ENCODE results near the gene LPCAT2.

LPCAT2 gene, protein sequence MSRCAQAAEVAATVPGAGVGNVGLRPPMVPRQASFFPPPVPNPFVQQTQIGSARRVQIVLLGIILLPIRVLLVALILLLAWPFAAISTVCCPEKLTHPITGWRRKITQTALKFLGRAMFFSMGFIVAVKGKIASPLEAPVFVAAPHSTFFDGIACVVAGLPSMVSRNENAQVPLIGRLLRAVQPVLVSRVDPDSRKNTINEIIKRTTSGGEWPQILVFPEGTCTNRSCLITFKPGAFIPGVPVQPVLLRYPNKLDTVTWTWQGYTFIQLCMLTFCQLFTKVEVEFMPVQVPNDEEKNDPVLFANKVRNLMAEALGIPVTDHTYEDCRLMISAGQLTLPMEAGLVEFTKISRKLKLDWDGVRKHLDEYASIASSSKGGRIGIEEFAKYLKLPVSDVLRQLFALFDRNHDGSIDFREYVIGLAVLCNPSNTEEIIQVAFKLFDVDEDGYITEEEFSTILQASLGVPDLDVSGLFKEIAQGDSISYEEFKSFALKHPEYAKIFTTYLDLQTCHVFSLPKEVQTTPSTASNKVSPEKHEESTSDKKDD

DNA sequence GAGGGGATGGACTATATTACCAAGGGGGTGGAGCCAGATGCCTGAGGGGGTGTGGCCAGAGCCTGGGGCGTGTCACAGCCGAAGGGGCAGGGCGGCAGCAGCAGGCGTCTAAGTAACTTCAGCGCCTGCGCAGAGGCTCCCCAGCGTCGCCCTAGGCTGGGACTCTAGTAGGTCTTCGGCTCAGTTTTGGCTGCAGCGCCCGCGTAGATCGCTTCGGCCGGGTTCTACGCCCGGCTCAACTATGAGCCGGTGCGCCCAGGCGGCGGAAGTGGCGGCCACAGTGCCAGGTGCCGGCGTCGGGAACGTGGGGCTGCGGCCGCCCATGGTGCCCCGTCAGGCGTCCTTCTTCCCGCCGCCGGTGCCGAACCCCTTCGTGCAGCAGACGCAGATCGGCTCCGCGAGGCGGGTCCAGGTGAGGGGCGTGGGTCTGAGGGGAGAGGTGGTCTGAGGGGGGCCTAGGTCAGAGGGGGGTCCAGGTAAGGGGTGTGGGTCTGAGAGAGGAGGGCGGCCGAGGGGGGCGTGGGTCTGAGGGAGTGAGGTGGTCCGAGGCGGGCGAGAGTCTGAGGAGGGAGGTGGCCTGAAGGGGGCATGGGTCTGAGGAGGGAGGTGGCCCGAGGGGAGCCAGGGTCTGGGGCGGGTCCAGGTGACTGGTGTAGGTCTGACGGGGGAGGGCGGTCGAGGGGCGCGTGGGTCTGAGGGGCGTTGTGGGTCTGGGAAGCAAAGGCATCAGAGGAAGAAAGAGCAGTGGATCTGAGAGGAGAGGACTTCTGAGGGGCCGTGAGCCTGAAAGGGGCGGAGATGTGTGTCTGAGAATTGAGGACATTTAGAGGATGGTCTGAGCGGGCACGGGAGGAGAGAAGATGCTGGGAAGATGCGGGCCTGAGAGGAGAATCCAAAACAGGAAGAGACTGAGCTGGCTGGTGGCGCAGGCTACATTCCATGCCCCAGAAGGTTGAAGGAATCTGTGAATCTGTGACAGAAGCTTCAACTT, at the start of gene LPCAT2:
LPCAT2 (plus strand) TSS at position 132 of the 991 bp plus-strand sequence; CDS start at position 242, 110 bp downstream.
- DNase-seq (ENCODE audit: low read depth), result peak; percentile 43

DNA sequence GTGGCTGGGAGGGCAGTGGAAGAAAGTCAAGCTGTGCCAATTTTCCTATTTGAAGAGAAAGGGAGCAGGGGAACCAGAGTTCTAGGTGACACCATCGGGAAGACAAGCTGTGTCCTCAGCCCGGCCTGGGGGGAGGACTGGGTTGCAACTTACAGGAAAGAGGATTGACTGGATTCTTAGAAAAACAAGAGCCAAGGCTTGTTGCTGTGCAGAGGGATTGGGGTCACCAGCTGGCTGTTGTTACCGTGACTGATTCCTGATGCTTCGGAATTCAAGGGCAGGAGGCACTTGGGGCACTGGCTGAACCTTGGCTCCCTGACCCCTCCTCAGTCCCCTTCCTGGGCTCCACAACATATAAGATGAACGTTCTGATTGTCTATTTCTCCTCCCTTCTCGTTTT, 46.6 kb upstream of the LPCAT2 start:
- no peak for DNase-seq (ENCODE audit: low read depth)

DNA sequence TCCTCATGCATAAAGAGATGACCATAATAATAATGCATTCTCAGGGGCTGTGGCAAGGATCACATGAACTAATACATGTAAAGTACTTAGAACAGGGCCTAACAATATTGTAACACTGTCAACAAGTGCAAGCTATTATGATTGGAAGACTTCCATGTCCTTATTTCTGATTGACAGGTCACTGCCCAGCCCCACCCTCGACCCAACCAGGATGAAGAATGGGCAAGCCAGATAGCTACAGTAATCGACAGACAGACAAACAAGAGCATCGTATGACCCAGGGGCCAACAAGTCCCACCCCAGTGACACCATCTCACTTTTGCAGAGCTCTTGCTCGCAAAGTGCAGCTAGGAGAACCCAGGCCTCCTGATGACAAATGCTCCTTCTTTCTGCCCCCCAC, 44.5 kb upstream of the LPCAT2 start:
- DNase-seq (ENCODE audit: low read depth), result no peak

DNA sequence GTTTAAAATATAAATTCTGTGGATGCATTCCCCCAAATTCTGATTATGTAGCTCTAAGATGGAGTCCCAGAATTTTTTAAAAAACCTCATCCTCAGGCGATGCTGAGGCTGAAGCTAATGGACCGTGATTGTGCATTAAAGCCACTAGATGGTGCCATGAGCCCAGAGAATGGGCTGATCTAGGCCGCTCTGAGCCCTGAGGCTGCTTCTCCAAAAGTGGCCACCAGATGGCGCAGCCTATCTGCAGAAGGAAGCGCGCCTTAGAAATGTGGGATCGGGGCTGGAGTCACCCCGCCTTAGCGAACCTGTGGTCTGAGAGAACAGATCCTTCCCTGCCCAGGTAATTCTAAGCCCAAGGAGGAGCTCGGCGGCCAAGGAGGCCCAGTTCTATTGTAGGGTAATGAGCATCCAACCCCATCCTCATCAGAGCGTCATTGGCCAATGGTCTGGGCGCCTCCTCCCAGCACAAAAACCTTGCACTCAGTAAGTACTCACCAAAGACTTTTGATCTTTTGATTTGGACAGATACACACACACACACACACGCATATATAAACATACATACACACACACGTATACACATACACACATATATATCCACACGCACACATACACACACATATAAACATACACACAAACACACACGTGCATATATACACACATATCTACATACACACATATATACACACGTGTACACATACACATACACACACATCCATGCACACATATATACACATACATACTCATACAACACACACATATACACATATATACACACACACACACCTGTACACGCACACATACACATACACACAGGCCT, 43.6 kb upstream of the LPCAT2 start:
- peak; percentile 71 for DNase-seq (ENCODE audit: low read depth)

DNA sequence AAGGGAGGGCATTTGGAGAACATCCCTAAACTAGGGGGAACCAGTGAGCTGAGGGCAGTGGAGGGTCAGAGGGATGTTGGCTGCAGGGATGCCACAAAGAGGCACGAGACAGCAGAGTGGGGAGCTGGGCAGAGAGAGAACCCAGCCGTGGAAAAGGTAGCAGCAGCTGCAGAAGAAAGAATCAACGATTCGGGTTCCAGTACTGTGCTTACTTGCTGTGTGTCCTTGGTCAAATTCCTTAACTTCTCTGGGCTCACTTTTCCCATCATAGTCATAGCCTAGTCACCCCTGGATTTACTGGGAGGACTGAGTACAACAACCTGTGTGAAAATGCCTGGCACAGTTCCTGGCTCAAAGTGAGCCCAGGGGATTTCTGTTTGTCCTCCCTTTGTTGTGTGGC, 42.7 kb upstream of the LPCAT2 start:
- DNase-seq (ENCODE audit: low read depth), result no peak

DNA sequence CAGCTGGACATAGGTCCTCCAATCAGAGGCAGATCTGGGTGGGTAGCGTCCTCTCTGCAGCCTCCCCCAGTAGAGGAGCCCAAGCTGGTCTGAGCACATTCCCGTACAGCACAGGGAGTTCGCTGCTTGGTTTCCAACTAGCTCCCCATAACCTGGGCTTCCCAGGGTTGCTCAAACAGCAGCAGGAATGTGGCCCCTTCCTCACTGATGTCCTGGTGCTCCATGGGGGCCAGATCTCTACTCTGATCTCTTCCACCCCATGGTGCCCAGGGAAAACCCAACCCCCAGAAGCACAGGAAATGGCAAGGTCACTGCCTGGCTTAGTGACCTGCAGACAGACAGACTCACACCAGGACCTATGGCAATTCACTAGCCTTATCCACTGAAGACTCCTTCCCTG, 41.0 kb upstream of the LPCAT2 start:
- no peak for DNase-seq (ENCODE audit: low read depth)

DNA sequence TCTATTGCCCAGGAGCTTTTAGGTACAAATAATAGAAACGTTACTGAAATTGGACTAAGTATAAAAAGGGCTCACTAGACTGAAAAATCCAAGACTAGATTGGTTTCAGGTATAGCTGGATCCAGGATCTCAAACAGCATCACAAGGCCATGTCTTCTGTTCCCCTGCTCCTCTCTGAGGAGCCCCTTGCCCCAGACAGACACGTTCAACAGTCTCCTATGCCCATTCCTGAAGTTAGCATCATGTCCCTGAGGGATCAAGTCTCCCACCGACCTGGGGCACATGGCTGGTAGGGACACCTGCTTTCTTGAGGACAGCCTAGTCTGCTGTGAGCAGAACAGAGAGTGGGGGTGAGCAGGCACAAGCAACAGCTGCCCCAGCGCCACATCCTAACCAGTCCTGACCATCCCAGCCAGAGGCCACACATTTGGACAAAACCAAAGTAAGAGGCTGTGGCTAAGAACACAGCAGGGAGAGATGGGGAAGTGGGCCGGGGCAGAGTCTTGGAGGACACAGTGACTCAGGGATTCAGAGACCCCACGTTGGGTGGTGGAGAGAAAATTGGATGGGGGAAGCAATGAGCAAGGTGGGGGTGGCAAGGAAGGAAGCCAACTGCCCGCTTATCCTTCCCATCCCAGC, 40.4 kb upstream of the LPCAT2 start:
- DNase-seq (ENCODE audit: low read depth), result no peak

DNA sequence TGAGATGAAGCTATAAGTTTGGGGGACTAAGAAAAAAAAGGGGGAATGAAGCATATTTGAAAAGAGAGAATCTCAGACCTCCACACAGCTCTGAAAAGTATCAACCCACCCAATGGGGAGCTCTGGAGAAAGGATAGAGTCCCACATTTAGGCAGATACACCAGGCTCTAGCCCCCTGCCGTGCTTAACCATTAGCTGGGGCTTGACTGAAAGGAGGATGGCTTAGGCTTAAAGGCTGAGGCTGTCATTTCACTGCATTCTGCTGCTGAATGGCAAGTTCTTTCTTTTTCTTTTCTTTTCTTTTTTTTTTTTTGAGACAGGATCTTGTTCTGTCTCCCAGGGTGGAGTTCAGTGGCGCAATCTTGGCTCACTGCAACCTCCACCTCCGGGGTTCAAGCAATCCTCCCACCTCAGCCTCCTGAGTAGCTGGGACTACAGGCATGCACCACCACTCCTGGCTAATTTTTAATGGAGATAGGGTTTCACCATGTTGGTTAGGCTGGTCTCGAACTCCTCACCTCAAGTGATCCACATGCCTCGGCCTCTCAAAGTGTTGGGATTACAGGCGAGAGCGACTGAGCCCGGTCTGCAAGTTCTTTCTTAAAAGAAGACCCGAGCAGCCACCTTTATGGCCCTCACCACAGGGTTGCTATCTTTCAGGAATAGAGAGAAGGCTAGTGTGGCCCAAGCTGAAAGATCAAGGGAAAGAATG, 38.9 kb upstream of the LPCAT2 start:
- no peak for DNase-seq (ENCODE audit: low read depth)

DNA sequence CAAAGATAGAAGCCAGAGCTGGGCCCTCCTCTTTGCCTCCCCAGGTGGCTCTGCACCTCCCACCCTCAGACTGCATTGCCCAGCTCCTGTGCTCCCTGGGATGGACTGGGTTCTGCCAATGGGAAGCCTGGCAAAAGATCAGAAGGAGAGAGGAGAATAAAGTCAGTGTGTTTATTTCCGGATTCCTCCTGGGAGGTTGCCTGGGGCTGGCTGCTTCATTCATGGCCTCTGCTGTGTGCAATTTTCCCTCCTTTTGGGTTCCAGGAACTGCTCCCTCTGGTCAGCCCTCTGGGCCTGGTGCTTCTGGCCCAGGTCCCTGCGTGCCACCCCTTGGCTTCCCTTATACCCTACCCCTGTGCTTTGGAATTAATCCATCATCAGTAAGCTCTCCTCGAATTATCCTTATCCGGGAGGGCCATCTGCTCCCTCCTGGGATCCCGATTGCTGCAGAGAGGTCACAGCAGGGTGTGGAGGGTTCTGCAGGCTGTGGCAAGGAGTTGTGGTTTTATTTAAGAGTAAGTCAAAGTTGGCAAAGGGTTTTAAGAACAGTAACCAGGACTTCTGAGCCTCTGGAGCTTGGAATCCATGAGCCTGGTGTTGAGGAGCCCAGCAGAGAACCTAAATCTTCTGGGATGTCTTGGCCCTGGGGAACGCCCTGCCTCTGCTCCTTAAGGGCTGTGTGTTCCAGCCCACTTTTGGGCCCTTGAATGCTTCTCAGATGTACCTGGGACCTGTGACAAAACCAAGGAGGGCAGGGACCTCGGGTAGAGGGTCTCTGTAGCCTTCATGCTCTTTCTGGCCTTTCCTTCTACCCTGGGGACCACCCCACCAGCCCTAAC, 38.1 kb upstream of the LPCAT2 start:
- DNase-seq (ENCODE audit: low read depth), result no peak

DNA sequence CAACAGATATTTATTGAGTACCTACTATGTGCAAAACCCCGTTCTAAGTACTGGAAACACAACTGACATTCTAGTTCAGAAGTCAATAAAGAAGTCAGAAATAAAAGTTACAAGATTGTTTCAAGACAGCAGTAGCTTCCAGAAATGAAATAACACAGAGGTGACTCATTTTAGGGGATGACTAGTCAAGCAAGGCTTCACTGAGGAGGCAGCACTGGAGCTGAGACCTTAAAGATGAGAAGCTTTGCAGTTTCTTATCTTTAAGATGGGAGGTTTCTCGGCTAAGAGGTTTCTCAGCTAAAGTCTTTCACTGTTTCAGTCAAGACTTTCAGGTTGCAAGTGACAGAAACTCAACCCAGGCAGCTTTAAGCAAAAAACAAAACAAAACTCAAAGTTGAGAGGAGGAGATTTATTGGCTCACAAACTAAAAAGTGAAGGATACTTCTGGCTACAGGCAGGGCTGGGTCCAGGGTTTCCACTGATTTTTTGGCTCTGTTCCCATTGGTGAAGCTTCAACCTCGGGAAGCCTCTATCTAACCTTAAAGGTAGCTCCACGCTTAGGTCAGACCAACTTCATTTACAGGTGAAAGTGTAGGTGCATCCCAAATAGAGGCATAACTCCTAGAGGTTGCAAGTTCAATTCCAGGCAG, 37.3 kb upstream of the LPCAT2 start:
- peak; percentile 12 for DNase-seq (ENCODE audit: low read depth)

DNA sequence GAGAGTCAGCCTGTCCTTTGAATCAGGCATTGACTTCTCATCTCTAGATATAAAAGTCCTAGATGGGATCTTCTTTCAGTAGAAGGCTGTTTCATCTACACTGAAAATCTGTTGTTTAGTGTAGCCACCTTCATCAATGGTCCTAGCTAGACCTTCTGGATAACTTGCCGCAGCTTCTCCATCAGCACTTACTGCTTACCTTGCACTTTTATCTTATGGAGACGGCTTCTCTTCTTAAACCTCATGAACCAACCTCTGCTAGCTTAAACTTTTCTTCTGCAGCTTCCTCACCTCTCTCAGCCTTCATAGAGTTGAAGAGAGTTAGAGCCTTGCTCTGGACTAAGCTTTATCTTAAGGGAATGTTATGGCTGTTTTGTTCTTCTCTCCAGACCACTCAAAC, 35.3 kb upstream of the LPCAT2 start:
- no peak for DNase-seq (ENCODE audit: low read depth)

DNA sequence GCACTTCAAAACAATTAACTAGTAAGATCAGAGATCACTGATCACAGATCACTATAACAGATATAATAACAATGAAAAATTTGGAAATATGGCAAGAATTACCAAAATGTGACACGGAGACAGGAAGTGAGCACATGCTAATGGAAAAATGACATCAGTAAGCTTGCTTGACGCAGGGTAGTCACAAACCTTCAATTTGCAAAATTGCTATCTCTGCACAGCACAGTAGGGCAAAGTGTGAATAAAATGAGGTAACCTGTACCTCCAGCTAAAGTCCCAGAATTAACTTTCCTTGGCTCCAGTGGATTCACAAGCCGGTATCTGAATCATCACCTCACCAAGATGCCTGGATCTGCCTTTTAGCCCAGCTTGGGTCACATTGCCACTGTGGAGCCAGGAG, 34.1 kb upstream of the LPCAT2 start:
- no peak for DNase-seq (ENCODE audit: low read depth)

DNA sequence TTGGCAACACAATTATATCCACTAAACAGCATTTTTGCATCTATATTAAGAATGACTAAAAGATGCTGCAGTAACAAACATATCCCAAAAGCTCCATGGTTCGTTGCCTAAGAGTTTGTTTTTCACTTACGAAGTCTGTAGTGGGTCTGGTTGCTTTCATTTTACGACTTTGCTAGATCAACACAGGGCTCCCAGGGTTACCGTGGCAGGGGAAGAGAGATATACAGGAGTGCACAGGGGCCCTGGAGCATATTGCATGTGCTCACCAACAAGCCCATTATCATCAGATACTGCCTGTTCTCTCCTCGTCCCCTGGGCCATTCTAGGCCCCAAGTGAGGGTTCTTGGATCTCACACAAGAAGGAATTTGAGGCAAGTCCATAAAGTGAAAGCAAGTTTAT, 33.0 kb upstream of the LPCAT2 start:
- DNase-seq (ENCODE audit: low read depth), result no peak

DNA sequence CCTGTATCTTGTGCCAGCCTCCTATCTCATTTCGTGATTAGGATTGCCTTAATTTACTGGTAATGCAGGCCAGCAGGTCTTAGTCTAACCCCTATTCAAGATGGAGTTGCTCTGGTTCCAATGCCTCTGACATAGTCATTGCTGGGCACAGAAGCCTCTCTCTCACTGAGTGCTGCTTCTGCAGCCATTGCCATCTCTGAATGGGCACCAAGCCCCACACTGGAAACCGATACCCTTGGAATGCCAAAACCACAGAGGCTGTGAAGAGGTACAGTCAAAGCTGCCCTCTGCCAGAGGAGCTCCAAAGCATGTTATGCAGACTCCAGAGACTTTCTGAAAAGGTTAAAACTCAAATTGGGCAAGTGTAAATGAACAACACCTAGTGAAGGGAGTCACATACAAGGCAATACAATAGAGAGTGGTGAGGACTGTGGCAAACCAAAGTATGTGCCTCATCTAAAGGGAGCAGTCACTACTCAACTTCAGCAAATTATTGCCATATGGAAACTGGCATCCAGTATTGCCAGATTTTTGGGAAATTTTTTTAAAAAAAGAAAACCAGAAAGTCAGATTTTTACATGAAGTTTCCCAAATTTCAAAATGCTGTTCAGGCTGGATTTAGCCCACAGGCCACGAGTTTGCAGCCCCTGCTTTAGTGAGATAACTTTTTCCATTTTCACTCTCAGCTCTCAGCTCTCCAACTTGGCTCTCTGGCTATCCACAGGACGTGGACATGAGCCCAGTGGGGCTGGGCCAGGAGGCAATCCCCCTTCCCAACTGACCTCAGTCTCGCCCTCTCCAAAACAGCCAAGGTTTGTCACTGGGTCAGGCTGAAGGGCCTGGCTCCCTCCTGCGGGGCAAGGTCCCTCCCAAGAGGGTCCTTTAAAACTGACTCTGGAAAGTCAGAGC, 32.0 kb upstream of the LPCAT2 start:
- no peak for DNase-seq (ENCODE audit: low read depth)

DNA sequence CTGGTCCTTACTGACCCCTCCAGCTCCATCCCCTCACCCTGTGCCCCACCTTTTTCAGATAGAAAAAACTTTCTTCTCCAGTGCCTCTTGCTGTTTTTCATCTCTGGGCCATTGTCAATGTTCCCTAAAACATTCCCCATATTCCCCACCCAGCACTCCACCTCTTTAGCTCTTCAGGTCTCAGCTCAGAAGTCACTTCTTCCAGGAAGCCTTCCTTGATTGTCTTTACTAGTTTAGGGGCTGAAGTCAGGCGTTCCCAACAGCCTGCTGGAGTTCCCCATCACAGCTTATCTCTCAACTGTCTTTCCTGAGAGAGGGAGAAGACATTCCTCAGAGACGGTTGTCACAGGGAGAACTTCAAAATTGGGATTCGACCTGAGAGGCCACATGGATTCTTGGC, 31.1 kb upstream of the LPCAT2 start:
- no peak for DNase-seq (ENCODE audit: low read depth)

DNA sequence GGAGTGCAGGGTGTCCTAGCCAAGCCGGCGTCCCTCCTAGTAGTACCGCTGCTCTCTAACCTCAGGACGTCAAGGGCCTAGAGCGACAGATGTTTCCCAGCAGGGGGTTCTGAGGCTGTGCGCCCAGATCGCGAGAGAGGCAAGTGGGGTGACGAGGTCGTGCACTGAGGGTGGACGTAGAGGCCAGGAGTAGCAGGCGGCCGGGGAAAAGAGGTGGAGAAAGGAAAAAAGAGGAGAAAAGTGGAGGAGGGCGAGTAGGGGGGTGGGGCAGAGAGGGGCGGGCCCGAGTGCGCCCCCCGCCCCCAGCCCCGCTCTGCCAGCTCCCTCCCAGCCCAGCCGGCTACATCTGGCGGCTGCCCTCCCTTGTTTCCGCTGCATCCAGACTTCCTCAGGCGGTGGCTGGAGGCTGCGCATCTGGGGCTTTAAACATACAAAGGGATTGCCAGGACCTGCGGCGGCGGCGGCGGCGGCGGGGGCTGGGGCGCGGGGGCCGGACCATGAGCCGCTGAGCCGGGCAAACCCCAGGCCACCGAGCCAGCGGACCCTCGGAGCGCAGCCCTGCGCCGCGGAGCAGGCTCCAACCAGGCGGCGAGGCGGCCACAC, 29.9 kb upstream of the LPCAT2 start, which contains the start of gene MMP2:
MMP2 (plus strand) TSS at position 372 of the 603 bp plus-strand sequence. CDS start 282 bp downstream, outside the sequence.
- no peak for DNase-seq (ENCODE audit: low read depth)

DNA sequence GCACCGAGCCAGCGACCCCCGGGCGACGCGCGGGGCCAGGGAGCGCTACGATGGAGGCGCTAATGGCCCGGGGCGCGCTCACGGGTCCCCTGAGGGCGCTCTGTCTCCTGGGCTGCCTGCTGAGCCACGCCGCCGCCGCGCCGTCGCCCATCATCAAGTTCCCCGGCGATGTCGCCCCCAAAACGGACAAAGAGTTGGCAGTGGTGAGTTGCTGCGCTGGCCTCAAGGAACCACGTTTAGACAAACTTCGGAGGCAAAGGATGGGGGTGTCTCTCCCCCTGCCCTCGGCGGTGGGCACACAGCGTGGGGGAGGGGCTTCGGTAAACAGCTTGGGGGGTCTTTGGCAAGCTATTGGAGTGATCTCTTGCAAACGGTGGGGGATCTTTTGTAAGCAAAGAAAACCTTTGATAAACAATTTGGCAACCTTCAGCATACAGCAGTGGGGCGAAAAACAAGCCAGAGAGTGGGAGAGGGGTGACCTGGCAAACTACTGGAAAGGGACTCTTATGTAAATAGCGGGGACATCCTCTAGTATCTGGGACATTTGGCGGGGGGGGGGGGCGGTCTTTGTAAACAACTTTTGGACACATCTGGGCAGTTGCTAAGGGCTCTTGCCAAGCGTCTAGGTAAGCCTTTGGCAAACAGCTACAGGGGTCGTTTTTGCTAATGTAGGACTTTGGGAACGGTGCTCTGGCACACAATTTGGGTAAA, 29.3 kb upstream of the LPCAT2 start:
- no peak for DNase-seq (ENCODE audit: low read depth)
